CD14-positive monocyte (primary cell): ENCODE results near the gene MARVELD2. TPM values are rescaled to one million over a fixed set of nuclear protein-coding genes. Genes with fewer than 3 reads are reported as not detected.
"Not testable (repeated sequence)": the region's sequence is repeated elsewhere in the genome, so short reads cannot be mapped to it uniquely, and the experiment has no call there.

Source experiments
- DNase-seq, 3 donors: peaks; one replicate each; pipeline ENCODE4 v3.0.0-alpha.2; 2011 to 2022
- H2AFZ ChIP-seq: 2 replicates; pipeline ENCODE4 v1.6.0; 2012; ENCODE audit warnings: mild to moderate bottlenecking, low read depth, low read length, inconsistent platforms; ENCODE audit not compliant: insufficient read depth, poor library complexity, severe bottlenecking
- H3K27ac ChIP-seq, 2 donors: 1 replicate in 1 of 2; 2 replicates in 1 of 2; pipeline ENCODE4 v1.5.1; 2012 to 2013; ENCODE audit warnings: low read length in 2 of 2, control low read depth in 1 of 2, inconsistent platforms in 1 of 2, low read depth in 1 of 2, mild to moderate bottlenecking in 1 of 2
- H3K27me3 ChIP-seq, 2 donors: one replicate each; pipeline versions ENCODE4 v1.6.0 to v1.6.1; 2011 to 2013; ENCODE audit warnings: low read length in 2 of 2; ENCODE audit not compliant: control insufficient read depth in 2 of 2, insufficient read depth in 2 of 2
- H3K36me3 ChIP-seq, 2 donors: replicated peaks in 1 of 2; 1 replicate in 1 of 2; 2 replicates in 1 of 2; pipeline versions ENCODE4 v1.5.1 to v1.6.1; 2012 to 2013; ENCODE audit warnings: low read length in 2 of 2, control low read depth in 1 of 2, inconsistent platforms in 1 of 2, mild to moderate bottlenecking in 1 of 2; ENCODE audit not compliant: insufficient read depth in 2 of 2, control insufficient read depth in 1 of 2
- H3K4me1 ChIP-seq, 2 donors: 1 replicate in 1 of 2; 2 replicates in 1 of 2; pipeline versions ENCODE4 v1.5.1 to v1.6.1; 2012 to 2013; ENCODE audit warnings: low read length in 2 of 2, control low read depth in 1 of 2, inconsistent platforms in 1 of 2, mild to moderate bottlenecking in 1 of 2, moderate library complexity in 1 of 2; ENCODE audit not compliant: insufficient read depth in 2 of 2, control insufficient read depth in 1 of 2
- H3K4me2 ChIP-seq: replicated peaks from 2 replicates; pipeline ENCODE3; 2012; ENCODE audit warnings: low read length, moderate library complexity, mild to moderate bottlenecking; ENCODE audit not compliant: poor library complexity, severe bottlenecking; ENCODE audit errors: extremely low read depth
- H3K4me3 ChIP-seq, 3 experiments: fragments of 200-600 bp in 1 of 3; sonication (generic) in 1 of 3; replicated peaks in 1 of 3; 1 replicate in 2 of 3; 2 replicates in 1 of 3; pipeline ENCODE4 v1.5.1; 2011 to 2013; ENCODE audit warnings: low read length in 3 of 3, mild to moderate bottlenecking in 3 of 3, control low read depth in 2 of 3, low read depth in 2 of 3, inconsistent platforms in 1 of 3, moderate library complexity in 1 of 3
- H3K79me2 ChIP-seq: 2 replicates; pipeline ENCODE4 v1.6.0; 2012; ENCODE audit warnings: mild to moderate bottlenecking, control low read depth, inconsistent platforms, low read length, moderate library complexity; ENCODE audit not compliant: insufficient read depth
- H3K9ac ChIP-seq: 2 replicates; pipeline ENCODE4 v1.6.0; 2017; ENCODE audit warnings: low read length, mild to moderate bottlenecking; ENCODE audit not compliant: insufficient read depth, poor library complexity, severe bottlenecking
- H3K9me3 ChIP-seq, 2 donors: replicated peaks in 1 of 2; 1 replicate in 1 of 2; 2 replicates in 1 of 2; pipeline versions ENCODE4 v1.5.1 to v1.6.1; 2012 to 2013; ENCODE audit warnings: low read length in 2 of 2, control low read depth in 1 of 2; ENCODE audit not compliant: control insufficient read depth in 1 of 2, insufficient read depth in 1 of 2
- H4K20me1 ChIP-seq: 2 replicates; pipeline ENCODE4 v1.6.0; 2012; ENCODE audit warnings: mild to moderate bottlenecking, low read length, control low read depth, moderate library complexity; ENCODE audit not compliant: insufficient read depth
- H3K27ac Mint-ChIP-seq, 7 donors: one replicate each; pipeline ENCODE4 v1.8.0; 2020; ENCODE audit warnings: mild to moderate bottlenecking in 7 of 7, mixed read lengths in 7 of 7, moderate library complexity in 6 of 7, inconsistent platforms in 2 of 7
- H3K27me3 Mint-ChIP-seq, 3 donors: one replicate each; pipeline ENCODE4 v1.8.0; 2021 to 2022; ENCODE audit warnings: low read depth in 3 of 3, mild to moderate bottlenecking in 3 of 3, mixed read lengths in 3 of 3, moderate library complexity in 3 of 3, inconsistent platforms in 1 of 3
- H3K36me3 Mint-ChIP-seq, 2 donors: one replicate each; pipeline ENCODE4 v1.8.0; 2020; ENCODE audit warnings: mixed read lengths in 2 of 2, inconsistent platforms in 1 of 2, mild to moderate bottlenecking in 1 of 2
- H3K4me1 Mint-ChIP-seq: one replicate; pipeline ENCODE4 v1.8.0; 2020; ENCODE audit warnings: mild to moderate bottlenecking, mixed read lengths
- H3K4me3 Mint-ChIP-seq, 2 donors: one replicate each; pipeline ENCODE4 v1.8.0; 2020; ENCODE audit warnings: mild to moderate bottlenecking in 2 of 2, mixed read lengths in 2 of 2, moderate library complexity in 1 of 2
- H3K9me3 Mint-ChIP-seq, 7 donors: one replicate each; pipeline ENCODE4 v1.8.0; 2020 to 2022; ENCODE audit warnings: mixed read lengths in 7 of 7, mild to moderate bottlenecking in 6 of 7, moderate library complexity in 6 of 7, inconsistent platforms in 2 of 7
- WGBS: methylation state at CpG from one replicate; pipeline ENCODE4 v1.1.5; 2013; ENCODE audit warnings: missing lambda C conversion rate; ENCODE audit not compliant: insufficient coverage; 5-methylcytosine and 5-hydroxymethylcytosine counted together
- intact Hi-C, 2 donors: fragments of 100-400 bp; cut with micrococcal nuclease; formaldehyde crosslinking; loops; one replicate each; pipeline versions ENCODE4 v1.15.0 to v1.15.1; 2023
- polyA plus RNA-seq, 3 donors: library from polyadenylated mRNA; depleted of rRNA in 1 of 3; unstranded in 2 of 3; stranded (reverse) in 1 of 3; fragments of 300-500 nt in 2 of 3; fragments of >200 nt in 1 of 3; fragmentation: Illumina TruSeq in 2 of 3; gene quantifications; 1 replicate in 2 of 3; 2 replicates in 1 of 3; pipeline ENCODE4 v1.2.3, GENCODE V29; 2012 to 2021
- TF ChIP-seq, protein P1 (sequence below): fragments of 200-600 bp; IDR thresholded peaks from one replicate; pipeline ENCODE4 v1.8.0; 2022; ENCODE audit warnings: antibody characterized with exemption, mild to moderate bottlenecking

The MARVELD2 gene
- polyA plus RNA-seq, 3 donors, result 0.15 TPM; not detected in 2

DNA sequence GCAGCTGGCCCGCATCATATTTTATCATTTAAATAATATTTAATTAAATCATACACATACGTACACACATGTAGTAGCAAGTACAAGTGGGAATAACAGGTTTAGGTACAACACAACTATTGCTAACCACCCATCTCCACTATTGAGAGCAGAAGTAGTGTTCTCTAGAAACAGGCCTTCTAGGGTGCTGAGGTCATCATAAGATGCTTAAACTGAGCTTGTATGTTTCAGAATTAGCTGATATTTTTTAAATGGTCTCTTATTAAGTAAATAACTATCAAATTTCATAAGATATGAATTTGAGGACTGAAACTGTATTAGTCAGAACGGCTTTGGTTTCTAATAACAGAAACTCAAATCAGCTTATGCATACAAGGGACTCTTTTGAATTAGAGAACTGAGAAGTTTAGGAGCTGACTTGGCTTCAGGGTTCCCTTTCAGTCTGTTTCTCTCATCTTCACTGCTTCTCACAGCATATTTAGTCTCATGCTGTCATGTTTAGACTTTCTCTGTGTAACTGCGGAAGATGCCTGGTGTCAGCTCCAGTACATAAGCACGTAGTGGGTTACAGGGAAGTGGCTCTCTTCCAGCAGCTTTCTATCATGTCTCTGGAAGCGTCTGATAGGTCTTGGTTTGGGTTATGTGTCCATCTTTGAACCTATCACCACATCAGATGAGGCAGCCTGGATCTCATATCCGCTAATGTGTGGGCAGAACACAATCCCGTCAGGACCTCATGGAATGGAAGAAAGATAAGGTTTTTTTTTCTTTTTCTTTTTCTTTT, 52.7 kb downstream of the MARVELD2 start:
- intact Hi-C loops, result no loop called here
- H3K79me2 ChIP-seq, result no peaks in the 10 kb centered on the region
- no peak overlapping the region for H3K27ac ChIP-seq
- no peak overlapping the region for H3K27ac Mint-ChIP-seq
- H3K4me3 ChIP-seq, result no peak overlapping the region
- no peaks in the 10 kb centered on the region for H3K9me3 ChIP-seq
- H3K27me3 ChIP-seq, result no peaks in the 10 kb centered on the region
- no peaks in the 10 kb centered on the region for H4K20me1 ChIP-seq
- WGBS, result no CpG with 5 or more reads among the region's 8 CpGs
- H3K36me3 ChIP-seq, result no peaks in the 10 kb centered on the region
- H3K27me3 Mint-ChIP-seq, result no peaks in the 10 kb centered on the region
- no peaks in the 10 kb centered on the region for H3K4me1 ChIP-seq
- H3K4me3 Mint-ChIP-seq, result no peak overlapping the region
- peak overlapping the region; percentile 17 for H2AFZ ChIP-seq
- DNase-seq, result no peak
- no peak overlapping the region for H3K4me2 ChIP-seq
- no peak overlapping the region for H3K9ac ChIP-seq
- H3K4me1 Mint-ChIP-seq, result peaks cover 8% of the 10 kb centered on the region
- TF ChIP-seq, protein P1, sequence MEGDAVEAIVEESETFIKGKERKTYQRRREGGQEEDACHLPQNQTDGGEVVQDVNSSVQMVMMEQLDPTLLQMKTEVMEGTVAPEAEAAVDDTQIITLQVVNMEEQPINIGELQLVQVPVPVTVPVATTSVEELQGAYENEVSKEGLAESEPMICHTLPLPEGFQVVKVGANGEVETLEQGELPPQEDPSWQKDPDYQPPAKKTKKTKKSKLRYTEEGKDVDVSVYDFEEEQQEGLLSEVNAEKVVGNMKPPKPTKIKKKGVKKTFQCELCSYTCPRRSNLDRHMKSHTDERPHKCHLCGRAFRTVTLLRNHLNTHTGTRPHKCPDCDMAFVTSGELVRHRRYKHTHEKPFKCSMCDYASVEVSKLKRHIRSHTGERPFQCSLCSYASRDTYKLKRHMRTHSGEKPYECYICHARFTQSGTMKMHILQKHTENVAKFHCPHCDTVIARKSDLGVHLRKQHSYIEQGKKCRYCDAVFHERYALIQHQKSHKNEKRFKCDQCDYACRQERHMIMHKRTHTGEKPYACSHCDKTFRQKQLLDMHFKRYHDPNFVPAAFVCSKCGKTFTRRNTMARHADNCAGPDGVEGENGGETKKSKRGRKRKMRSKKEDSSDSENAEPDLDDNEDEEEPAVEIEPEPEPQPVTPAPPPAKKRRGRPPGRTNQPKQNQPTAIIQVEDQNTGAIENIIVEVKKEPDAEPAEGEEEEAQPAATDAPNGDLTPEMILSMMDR, result no peak
- H3K36me3 Mint-ChIP-seq, result no peaks in the 10 kb centered on the region
- H3K9me3 Mint-ChIP-seq, result peaks cover 6 to 20% (median 12%) of the 10 kb centered on the region in 7 donors

DNA sequence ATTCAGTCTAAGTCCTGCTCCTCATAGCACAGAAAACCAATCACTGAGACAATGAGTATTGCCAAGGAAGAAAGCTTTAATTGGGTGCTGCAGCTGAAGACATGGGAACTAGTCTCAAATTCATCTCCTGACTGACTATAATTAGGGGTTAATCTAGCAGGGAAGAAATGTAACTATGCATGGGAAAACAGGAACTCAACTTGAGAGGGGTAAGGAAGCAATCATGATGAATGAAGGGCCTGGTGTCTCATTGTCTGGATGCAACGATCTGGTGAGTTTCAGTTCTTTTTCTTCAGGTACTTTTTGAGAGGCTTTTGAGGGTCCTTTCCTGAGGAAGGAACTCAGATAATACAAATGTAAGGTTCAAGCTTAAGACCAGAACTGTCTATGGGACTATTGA, 53.7 kb downstream of the MARVELD2 start:
- intact Hi-C loops, result no loop called here
- WGBS, result no CpG with 5 or more reads among the region's 1 CpG
- H3K27me3 Mint-ChIP-seq, result no peaks in the 10 kb centered on the region
- H3K27me3 ChIP-seq, result no peaks in the 10 kb centered on the region
- H3K36me3 Mint-ChIP-seq, result no peaks in the 10 kb centered on the region
- no peak overlapping the region for H3K4me3 Mint-ChIP-seq
- H3K4me1 ChIP-seq, result no peaks in the 10 kb centered on the region
- H3K4me2 ChIP-seq, result no peak overlapping the region
- H4K20me1 ChIP-seq, result no peaks in the 10 kb centered on the region
- no peak overlapping the region for H3K9ac ChIP-seq
- H3K36me3 ChIP-seq, result no peaks in the 10 kb centered on the region
- peaks cover 8% of the 10 kb centered on the region for H3K4me1 Mint-ChIP-seq
- no peak overlapping the region for H2AFZ ChIP-seq
- H3K27ac ChIP-seq, result no peak overlapping the region
- TF ChIP-seq, protein P1, result no peak
- H3K79me2 ChIP-seq, result no peaks in the 10 kb centered on the region
- no peaks in the 10 kb centered on the region for H3K9me3 ChIP-seq
- peaks cover 6 to 20% (median 12%) of the 10 kb centered on the region in 7 donors for H3K9me3 Mint-ChIP-seq
- DNase-seq, result no peak
- no peak overlapping the region for H3K27ac Mint-ChIP-seq
- no peak overlapping the region for H3K4me3 ChIP-seq

DNA sequence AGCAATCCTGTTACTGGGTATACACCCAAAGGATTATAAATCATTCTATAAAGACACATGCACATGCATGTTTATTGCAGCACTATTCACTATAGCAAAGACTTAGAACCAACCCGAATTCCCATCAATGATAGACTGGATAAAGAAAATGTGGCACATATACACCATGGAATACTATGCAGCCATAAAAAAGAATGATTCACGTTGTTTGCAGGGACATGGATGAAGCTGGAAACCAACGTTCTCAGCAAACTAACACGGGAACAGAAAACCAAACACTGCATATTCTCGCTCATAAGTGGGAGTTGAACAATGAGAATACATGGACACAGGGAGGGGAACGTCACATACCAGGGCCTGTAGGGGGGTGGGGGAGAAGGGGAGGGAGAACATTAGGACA, 56.6 kb downstream of the MARVELD2 start:
- H3K36me3 Mint-ChIP-seq, H3K36me3 ChIP-seq, H3K27me3 Mint-ChIP-seq, H3K27ac ChIP-seq, H3K4me1 ChIP-seq, H3K4me3 Mint-ChIP-seq, H3K9me3 ChIP-seq, H3K9ac ChIP-seq, DNase-seq, H3K79me2 ChIP-seq, H2AFZ ChIP-seq, H3K27me3 ChIP-seq, H3K4me3 ChIP-seq, H3K4me1 Mint-ChIP-seq, intact Hi-C loops, H3K9me3 Mint-ChIP-seq, H3K4me2 ChIP-seq, H4K20me1 ChIP-seq, H3K27ac Mint-ChIP-seq: not testable (repeated sequence)
- 100% methylated on average over 3 of the region's 6 CpGs for WGBS
